Measurements from ENCODE around the gene WIPF1.

- TF ChIP-seq CTCF (IDR thresholded peaks at IDR 0.05) (no peak), POLR2AphosphoS5 (IDR thresholded peaks at IDR 0.05) (no peak), POLR2A (IDR thresholded peaks at IDR 0.05) (no peak)
Measured at GRCh38 chr2:174540893-174541292, 56.7 kb downstream of the WIPF1 start.
